Measurements from ENCODE around the gene ASXL3. TPM values are rescaled to one million over a fixed set of nuclear protein-coding genes. Genes with fewer than 3 reads are reported as not detected.
A peak's percentile ranks its signal among the peaks of the same experiment; 100 is the strongest.

ASXL3 gene
- polyA plus RNA-seq, 1 donor from 2014 or later, result 15.2 TPM

DNA sequence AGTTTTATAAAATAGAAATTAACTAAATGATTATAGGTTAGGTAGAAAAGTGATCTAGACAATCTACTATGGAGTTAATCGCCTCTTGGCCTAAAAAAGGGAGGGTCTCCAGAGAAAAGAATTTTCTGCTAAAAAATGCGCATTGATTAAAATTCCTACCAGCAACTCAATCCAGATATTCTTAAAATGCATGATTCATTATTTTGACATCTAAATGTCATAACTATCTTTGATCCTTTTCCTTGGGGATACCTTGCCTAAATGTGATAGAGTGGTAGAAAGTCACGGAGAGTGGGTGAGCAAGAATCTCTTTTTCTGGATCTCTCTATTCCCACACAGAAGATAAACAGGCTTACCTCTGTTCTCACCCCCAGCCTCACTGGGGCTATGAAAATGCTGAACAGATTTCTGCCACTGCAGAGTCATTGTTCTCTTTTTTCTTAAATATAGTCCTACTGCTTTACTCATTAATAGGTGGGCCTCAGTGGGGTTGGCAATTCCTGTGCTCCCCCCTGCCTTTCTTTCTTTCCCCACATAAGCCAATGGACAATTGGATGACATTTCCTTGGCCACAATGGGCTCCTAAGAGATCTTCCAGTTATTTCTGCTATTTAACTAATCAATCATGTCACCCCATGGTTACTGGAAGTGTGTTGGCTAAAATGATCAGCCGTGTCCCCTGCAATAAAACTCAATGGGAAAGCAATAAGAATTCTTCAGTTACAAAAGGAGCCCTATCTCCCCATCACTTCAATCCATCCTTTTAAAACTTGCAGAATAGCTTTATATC lies 5.8 kb upstream of the ASXL3 start:
- H3K4me2 ChIP-seq (ENCODE audit: low read length), result no peak overlapping the region
- no peak overlapping the region for H3K9ac ChIP-seq (ENCODE audit: low read length)
- no peaks in the 10 kb centered on the region for H3K27me3 ChIP-seq (ENCODE audit: insufficient read depth, low read depth, low read length)
- peaks cover 9% of the 10 kb centered on the region for H3K79me2 ChIP-seq (replicated peaks; ENCODE audit: insufficient read depth, low read length)
- TF ChIP-seq POLR2AphosphoS5 (IDR thresholded peaks at IDR 0.05), result peak; percentile 86
- peak; percentile 72 for TF ChIP-seq EP300 (conservative IDR thresholded peaks at IDR 0.05; ENCODE audit: poor library complexity, severe bottlenecking)
- TF ChIP-seq EZH2 (IDR thresholded peaks at IDR 0.05; ENCODE audit: borderline replicate concordance, insufficient read depth, low read length, poor library complexity, severe bottlenecking), result no peak
- no peak for TF ChIP-seq SMC3 (conservative IDR thresholded peaks at IDR 0.05; ENCODE audit: poor library complexity)
- TF ChIP-seq, protein P1, sequence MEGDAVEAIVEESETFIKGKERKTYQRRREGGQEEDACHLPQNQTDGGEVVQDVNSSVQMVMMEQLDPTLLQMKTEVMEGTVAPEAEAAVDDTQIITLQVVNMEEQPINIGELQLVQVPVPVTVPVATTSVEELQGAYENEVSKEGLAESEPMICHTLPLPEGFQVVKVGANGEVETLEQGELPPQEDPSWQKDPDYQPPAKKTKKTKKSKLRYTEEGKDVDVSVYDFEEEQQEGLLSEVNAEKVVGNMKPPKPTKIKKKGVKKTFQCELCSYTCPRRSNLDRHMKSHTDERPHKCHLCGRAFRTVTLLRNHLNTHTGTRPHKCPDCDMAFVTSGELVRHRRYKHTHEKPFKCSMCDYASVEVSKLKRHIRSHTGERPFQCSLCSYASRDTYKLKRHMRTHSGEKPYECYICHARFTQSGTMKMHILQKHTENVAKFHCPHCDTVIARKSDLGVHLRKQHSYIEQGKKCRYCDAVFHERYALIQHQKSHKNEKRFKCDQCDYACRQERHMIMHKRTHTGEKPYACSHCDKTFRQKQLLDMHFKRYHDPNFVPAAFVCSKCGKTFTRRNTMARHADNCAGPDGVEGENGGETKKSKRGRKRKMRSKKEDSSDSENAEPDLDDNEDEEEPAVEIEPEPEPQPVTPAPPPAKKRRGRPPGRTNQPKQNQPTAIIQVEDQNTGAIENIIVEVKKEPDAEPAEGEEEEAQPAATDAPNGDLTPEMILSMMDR (IDR thresholded peaks at IDR 0.05; ENCODE audit: poor library complexity, severe bottlenecking), result no peak
- TF ChIP-seq RAD21 (conservative IDR thresholded peaks at IDR 0.05), result no peak
- no peak for TF ChIP-seq MXI1 (conservative IDR thresholded peaks at IDR 0.05; ENCODE audit: poor library complexity, severe bottlenecking)
- no peaks in the 10 kb centered on the region for H4K20me1 ChIP-seq (ENCODE audit: insufficient read depth)
- no peak overlapping the region for H3K27ac ChIP-seq (ENCODE audit: low read length)
- no peak overlapping the region for H2AFZ ChIP-seq (ENCODE audit: low read depth, low read length)
- no peaks in the 10 kb centered on the region for H3K9me2 ChIP-seq (ENCODE audit: insufficient read depth, low read length)
- H3K4me3 ChIP-seq (ENCODE audit: low read length), result no peak overlapping the region
- H3K36me3 ChIP-seq (ENCODE audit: insufficient read depth, low read length), result no peaks in the 10 kb centered on the region
- H3F3A ChIP-seq (ENCODE audit: insufficient read depth, low read length, poor library complexity, severe bottlenecking), result peaks cover 1% of the 10 kb centered on the region
- H3K9me3 ChIP-seq (ENCODE audit: low read length), result no peaks in the 10 kb centered on the region

DNA sequence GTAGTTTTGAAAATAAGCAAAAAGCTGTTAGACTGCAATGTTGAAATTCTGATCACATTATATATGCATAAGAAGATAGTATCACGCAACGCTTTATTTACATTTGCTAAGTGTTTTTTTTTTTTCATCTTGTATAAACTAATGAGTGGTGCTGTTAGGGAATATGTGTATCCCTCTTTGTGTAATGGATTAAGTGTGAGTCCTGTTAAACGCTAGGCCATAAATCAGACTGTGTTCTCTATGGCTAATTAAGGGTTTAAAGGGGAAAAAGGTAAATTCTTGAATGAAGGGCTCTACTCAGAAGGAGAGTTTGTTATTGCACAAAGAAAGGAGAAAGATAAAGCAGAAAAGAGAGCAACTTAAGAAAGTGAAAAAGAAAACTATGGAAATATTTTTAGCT lies 4.8 kb upstream of the ASXL3 start:
- Histone ChIP-seq H3K9me3 (ENCODE audit: low read length) (no peaks in the 10 kb centered on the region), H3K4me2 (ENCODE audit: low read length) (no peak overlapping the region), H4K20me1 (ENCODE audit: insufficient read depth) (no peaks in the 10 kb centered on the region), H3K9ac (ENCODE audit: low read length) (no peak overlapping the region), H2AFZ (ENCODE audit: low read depth, low read length) (no peak overlapping the region), H3K79me2 (replicated peaks; ENCODE audit: insufficient read depth, low read length) (peaks cover 14% of the 10 kb centered on the region), H3K9me2 (ENCODE audit: insufficient read depth, low read length) (no peaks in the 10 kb centered on the region), H3K27me3 (ENCODE audit: insufficient read depth, low read depth, low read length) (no peaks in the 10 kb centered on the region), H3K4me3 (ENCODE audit: low read length) (no peak overlapping the region), H3F3A (ENCODE audit: insufficient read depth, low read length, poor library complexity, severe bottlenecking) (peaks cover 5% of the 10 kb centered on the region), H3K36me3 (ENCODE audit: insufficient read depth, low read length) (no peaks in the 10 kb centered on the region), H3K27ac (ENCODE audit: low read length) (no peak overlapping the region)
- no peak for TF ChIP-seq EZH2 (IDR thresholded peaks at IDR 0.05; ENCODE audit: borderline replicate concordance, insufficient read depth, low read length, poor library complexity, severe bottlenecking)
- no peak for TF ChIP-seq MXI1 (conservative IDR thresholded peaks at IDR 0.05; ENCODE audit: poor library complexity, severe bottlenecking)
- TF ChIP-seq, protein P2, sequence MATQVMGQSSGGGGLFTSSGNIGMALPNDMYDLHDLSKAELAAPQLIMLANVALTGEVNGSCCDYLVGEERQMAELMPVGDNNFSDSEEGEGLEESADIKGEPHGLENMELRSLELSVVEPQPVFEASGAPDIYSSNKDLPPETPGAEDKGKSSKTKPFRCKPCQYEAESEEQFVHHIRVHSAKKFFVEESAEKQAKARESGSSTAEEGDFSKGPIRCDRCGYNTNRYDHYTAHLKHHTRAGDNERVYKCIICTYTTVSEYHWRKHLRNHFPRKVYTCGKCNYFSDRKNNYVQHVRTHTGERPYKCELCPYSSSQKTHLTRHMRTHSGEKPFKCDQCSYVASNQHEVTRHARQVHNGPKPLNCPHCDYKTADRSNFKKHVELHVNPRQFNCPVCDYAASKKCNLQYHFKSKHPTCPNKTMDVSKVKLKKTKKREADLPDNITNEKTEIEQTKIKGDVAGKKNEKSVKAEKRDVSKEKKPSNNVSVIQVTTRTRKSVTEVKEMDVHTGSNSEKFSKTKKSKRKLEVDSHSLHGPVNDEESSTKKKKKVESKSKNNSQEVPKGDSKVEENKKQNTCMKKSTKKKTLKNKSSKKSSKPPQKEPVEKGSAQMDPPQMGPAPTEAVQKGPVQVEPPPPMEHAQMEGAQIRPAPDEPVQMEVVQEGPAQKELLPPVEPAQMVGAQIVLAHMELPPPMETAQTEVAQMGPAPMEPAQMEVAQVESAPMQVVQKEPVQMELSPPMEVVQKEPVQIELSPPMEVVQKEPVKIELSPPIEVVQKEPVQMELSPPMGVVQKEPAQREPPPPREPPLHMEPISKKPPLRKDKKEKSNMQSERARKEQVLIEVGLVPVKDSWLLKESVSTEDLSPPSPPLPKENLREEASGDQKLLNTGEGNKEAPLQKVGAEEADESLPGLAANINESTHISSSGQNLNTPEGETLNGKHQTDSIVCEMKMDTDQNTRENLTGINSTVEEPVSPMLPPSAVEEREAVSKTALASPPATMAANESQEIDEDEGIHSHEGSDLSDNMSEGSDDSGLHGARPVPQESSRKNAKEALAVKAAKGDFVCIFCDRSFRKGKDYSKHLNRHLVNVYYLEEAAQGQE (IDR thresholded peaks at IDR 0.05; ENCODE audit: borderline replicate concordance), result no peak
- no peak for TF ChIP-seq SMC3 (conservative IDR thresholded peaks at IDR 0.05; ENCODE audit: poor library complexity)
- TF ChIP-seq POLR2AphosphoS5 (IDR thresholded peaks at IDR 0.05), result no peak
- no peak for TF ChIP-seq EP300 (conservative IDR thresholded peaks at IDR 0.05; ENCODE audit: poor library complexity, severe bottlenecking)
- no peak for TF ChIP-seq RAD21 (conservative IDR thresholded peaks at IDR 0.05)
- no peak for TF ChIP-seq TAF1 (IDR thresholded peaks at IDR 0.05; ENCODE audit: low read depth)

Measured in neural cell (in vitro differentiated cells).